Stimulated activated CD8-positive, alpha-beta memory T cell treated with anti-CD3 and anti-CD28 coated beads, Interleukin-4, amount 100 ng/mL, for 4 hours (primary cell): Measurements from ENCODE around the gene AFAP1L1.

Experiments used
- DNase-seq, 2 donors: peaks; one replicate each; pipeline ENCODE4 v3.0.0-alpha.2; 2020; ENCODE audit warnings: low read depth in 2 of 2, low spot score in 1 of 2

Gene AFAP1L1

DNA sequence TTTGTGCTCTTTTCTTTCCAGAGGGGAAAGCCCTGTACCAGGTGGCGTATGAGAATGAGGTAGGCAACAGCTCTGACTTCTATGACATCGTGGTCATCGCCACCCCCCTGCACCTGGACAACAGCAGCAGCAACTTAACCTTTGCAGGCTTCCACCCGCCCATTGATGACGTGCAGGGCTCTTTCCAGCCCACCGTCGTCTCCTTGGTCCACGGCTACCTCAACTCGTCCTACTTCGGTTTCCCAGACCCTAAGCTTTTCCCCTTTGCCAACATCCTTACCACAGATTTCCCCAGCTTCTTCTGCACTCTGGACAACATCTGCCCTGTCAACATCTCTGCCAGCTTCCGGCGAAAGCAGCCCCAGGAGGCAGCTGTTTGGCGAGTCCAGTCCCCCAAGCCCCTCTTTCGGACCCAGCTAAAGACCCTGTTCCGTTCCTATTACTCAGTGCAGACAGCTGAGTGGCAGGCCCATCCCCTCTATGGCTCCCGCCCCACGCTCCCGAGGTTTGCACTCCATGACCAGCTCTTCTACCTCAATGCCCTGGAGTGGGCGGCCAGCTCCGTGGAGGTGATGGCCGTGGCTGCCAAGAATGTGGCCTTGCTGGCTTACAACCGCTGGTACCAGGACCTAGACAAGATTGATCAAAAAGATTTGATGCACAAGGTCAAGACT, 96.5 kb downstream of the AFAP1L1 start:
- DNase-seq: no peak

DNA sequence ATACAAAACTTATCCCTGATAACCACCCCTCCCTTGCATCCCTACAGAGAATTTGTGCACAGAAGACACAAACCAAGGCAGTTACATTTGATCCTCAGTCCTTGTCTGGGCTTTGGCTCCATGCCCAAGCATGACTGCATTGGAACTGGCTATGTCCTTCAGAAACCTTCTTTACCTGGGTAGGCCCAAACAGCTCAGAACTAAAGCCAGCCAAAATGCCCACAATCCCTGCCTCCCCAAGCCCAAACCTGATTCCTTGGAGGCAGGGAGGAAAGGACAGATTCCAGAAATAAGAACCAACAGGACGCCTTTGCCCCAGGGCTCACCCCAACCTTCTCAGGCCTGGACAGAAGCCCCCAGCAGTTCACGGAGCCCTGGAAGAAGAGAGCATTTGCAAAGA, 99.2 kb downstream of the AFAP1L1 start:
- DNase-seq: no peak

DNA sequence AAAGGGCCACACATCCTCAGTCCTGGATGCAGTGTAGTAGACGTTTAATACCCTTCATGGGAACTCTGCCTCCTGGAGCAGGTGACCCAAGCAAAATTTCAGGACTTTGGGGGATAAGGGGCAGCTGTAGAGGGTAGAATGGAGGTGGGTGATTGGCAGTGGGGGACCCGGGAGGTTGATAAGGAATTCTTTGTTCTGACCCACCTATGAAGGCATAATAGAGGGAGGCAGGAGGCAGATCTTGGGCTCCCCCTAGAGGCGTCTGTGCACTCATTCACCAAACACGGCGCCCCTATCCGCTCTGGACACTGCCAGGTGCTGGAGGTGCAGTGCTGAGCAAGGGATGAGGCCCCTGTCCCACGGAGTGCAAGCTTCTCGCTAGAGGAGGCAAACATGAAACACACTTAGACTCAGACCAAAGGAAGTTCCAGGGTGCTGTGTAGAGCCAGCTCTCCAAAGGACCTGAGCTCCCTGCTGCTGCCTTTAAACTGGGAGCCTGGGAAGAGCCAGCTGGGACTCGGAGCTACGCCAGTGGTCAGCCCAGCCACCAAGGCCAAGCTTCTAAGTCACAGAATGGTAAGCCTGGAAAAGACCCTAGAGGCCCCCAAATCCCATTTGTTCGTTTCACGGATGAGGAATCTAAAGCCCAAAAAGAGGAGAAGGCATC, 99.8 kb downstream of the AFAP1L1 start:
- DNase-seq: peak; percentile 30 to 34

DNA sequence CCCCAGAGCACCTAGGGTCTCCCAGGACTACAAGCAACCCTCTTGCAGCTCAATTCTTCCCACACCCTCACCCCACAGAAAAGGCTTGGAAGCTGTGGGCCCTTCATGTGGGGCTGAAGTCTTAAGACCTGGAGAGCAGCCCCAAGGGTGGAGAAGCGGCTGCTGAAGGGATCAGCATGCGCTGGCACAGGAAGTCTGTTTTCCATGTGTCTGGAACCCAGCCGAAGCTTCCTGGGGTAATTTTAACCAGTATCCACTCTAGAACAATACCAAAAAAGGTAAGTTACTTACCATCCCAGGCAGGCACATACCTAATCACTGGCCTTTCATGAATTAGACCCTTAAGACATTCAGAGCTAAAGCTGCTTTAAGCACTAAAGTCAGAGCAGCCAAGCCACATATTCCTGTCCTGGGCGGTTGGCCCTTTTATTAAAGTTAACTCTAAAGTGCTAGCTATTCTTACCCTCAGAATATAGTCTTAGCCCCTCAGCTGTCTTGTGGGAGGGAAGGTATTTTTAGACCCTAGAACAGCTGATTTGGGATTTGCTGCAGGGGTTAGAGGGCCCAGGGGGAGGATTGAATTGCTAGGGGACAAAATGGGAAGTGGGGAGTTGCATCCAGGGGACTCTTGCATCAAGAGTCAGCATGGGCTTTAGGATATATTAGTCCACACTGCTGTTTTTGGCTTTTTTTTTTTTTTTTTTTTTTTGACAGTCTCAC, 100.6 kb downstream of the AFAP1L1 start:
- no peak for DNase-seq

DNA sequence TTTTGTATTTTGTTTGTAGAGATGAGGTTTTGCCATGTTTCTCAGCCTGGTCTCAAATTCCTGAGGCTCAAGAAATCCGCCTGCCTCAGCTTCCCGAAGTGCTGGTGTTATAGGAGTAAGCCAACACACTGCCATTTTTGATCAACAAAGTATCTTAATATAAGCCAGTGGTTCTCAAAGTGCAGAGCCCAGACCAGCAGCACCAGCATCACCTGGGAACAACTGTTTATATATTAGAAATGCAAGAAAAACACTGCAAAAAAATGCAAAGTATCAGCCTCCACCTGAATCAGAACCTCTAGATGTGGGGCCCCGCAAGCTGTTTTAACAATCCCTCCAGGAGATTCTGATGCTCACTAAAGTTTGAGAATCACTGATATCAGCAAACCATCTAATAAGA, 101.3 kb downstream of the AFAP1L1 start:
- DNase-seq: no peak

DNA sequence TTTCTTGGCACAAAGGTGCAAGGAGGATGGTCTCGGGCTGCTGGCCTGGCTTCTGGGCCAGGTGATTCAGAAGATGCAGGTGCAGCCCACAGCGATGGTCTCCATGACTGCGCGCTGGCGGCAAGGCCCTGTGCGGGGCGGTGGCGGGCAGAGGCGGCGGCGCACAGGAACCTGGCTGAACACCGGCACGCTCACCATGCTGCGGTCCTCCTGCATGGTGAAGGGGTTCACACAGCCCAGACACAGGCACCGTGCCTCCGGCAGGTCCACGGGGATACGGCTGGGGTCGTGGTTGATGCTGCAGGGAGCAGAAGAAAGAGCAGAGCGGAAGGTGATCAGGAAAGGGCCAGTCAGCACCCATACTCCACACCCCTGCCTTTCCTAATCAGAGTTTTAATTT, 102.6 kb downstream of the AFAP1L1 start:
- no peak for DNase-seq

DNA sequence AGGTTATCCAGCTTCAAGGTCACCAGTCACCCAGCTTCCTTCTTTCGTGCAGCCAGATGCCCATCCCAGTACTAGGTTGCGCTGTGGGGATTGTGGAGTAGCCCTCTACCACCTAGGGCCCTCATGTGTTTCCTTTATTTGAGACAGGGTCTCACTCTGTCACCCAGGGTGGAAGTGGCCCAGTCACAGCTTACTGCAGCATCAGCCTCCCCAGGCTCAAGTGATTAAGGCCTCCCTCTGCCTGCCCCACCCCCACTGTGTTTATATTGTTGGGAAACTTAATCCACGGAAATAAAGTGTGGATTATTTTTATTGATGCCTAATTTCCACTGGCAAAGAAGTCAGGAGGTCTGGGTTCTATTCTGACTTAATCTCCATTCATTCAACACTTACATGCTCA, 103.1 kb downstream of the AFAP1L1 start:
- DNase-seq: no peak

DNA sequence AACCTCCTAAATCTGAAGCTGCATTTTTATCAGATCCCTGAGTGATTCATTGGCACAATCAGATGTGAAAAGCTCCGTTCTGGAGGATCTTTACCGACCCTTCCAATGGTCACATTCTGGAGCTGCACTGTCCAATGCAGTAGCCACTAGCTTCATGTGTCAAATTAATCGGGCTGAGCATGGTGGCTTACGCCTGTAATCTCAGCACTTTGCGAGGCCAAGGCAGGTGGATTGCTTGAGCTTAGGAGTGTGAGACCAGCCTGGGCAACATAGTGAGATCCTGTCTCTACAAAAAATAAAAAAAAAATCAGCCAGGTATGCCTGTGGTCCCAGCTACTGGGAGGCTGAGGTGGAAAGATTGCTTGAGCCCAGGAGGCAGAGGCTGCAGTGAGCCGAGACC, 103.8 kb downstream of the AFAP1L1 start:
- DNase-seq: no peak

DNA sequence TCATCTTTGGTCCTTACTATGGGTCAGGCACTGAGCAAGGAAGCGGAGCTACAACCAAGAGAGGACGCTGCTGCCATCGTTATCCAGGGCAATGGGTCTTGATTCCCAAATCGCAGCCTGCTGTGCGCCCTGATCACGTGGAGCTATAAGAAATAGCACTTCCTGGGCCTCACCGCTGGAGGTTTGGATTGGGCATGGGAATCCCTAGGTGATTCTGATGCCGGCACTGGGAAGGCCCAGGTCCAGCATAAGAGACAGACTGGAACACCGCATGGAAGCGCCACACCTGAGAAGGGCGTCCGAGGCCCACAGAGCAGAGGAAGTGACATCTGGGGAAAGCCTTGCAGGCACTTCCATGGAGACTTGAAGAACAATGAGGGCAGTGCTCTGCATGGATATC, 104.4 kb downstream of the AFAP1L1 start:
- no peak for DNase-seq

DNA sequence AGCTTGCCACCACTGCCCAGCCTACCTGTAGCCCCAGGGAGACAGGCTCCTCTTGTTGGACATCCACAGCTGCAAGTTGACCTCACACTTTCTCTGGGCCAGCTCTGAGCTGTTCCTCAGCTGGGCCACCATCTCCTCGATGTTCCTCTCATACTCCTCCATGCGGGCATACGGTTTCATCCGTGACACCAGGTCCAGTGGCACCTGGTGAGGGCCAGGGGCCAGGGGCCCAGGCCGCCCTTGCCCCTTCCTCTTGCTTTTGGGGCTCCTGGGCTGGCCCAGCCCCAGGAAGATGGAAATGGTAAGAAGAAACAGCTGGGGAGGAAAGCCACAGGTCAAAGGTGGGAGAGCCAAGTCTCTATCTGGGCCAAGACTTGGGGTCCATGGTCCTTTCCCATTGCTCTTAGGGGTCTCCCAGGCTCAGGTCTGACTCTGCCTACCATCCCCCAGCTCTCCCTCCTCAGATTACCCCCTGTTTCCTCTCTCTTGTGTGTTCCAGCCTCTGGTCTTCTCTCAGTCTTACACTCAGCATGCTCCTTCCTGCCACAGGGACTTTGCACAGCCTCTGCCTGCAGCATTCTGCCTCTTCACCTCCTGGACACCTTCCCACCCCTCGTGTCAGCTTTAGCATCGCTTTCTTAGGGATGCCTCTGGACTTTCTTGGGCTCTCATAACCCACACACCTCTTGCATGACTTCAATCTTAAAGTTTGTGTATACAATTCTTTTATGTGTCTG, 105.2 kb downstream of the AFAP1L1 start:
- DNase-seq: no peak

DNA sequence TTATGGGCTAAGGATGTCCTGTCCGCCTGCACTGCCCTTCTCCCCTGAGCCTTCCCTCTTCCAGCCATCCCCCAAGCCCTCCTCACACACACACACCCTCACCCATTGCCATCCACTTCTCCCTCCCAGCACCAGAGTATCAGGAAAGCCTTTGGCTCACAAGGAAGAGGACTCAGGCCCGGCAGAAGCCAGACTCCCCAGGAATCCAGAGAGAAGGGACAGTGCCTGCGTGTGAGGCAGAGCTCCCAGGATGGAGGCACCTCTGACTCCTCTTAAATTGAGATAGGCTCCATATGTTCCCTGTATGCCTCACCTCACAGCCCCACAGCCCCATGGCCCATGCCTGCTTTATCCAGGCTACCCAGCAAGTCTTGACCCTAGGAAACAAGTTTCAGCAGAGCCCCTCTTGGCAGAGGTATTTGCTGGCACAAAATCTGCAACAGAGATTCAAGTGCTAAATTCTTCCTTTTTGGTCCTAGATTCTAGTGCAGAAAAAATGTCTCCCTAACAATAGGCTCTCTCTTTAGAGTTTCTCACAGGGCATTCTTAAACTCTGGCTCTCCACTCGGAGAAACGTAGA, 106.7 kb downstream of the AFAP1L1 start:
- no peak for DNase-seq

DNA sequence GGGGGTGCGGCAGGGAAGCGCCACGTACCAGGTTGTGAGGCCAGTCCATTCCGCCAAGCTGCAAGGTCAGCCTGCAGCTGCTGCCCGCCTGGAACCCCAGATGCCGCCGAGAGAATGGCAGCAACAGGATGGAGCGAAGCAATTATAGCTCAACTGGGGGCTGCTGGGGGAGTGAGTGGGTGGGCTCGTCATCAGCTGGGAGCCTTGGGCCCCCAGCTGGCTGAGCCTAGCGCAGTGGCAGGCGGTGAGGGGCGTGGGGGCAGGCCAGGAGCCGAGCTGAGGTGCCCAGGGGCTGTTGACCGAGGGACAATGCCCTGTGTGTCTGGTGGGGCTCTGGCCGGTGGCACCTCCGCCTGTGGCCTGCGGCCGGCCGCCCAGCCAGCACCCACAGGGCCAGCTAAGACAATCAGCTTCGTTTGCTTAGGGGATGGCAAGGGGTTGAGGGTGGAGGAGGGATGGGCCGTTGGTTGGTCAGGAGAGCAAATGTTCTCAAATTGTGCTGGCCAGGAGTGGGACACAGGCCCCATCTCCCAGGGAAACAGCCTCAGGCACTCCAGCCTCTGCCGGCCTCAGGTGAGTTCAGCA, 107.6 kb downstream of the AFAP1L1 start, which contains the start of gene IL17B:
Gene IL17B (minus strand): TSS at position 116 of the 585 bp plus-strand sequence. CDS start 67 bp downstream, at position 49.
- DNase-seq: no peak

DNA sequence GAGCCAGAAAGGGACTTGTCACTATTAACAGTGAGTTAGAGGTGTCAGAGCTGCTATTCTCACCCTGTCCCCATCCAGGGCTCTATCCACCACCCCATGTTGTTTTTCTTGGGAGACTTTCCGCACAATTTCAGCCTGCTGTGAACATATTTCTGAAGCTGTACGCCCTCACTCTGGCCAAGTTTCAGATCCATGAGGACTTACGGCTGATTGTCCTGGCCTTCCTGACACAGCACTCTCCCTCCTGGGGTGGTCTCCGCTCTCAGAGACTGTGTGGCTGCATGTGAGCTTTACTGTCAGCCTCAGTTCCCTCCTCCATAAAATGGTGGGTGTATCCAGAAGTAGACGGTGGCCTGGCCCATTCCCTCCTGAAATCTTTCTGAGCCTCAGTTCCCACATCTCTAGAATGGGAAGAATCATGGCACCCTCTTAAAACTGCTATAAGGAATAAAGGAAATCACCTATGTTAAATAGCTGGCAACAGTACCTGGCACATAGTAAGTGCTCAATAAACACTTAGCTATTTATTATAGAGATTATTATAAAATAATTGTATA, 108.2 kb downstream of the AFAP1L1 start:
- no peak for DNase-seq

DNA sequence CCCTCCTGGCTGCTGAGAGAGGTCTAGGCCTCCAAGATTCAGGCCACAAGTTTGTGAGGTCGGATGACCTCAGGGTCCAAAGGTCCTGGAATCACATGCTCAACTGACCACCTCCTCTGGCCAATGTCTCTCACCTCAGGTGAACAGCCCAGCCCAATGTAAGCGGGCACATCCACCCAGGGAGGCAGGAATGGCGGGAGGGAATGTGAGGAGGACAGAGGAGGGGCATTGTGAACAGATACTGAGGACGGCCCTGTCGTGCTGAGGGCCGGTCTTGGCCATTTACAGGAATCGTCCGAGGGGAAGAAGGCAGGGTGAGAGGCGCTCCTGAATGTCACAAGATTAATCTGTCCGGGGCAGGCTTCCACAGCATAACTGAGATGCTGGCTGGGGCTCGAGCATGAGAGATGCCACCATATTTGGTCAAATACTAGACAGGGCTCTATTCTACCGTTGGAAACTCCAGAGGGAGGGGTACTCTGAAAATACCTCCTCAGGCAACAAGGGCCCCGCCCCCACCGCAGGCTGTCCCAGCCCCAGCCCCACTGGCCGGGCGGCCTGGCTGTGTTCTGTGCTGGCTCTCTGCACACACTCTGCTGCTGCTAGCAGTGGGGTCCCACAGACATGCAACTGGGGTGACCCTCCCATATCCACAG, 108.9 kb downstream of the AFAP1L1 start:
- no peak for DNase-seq

DNA sequence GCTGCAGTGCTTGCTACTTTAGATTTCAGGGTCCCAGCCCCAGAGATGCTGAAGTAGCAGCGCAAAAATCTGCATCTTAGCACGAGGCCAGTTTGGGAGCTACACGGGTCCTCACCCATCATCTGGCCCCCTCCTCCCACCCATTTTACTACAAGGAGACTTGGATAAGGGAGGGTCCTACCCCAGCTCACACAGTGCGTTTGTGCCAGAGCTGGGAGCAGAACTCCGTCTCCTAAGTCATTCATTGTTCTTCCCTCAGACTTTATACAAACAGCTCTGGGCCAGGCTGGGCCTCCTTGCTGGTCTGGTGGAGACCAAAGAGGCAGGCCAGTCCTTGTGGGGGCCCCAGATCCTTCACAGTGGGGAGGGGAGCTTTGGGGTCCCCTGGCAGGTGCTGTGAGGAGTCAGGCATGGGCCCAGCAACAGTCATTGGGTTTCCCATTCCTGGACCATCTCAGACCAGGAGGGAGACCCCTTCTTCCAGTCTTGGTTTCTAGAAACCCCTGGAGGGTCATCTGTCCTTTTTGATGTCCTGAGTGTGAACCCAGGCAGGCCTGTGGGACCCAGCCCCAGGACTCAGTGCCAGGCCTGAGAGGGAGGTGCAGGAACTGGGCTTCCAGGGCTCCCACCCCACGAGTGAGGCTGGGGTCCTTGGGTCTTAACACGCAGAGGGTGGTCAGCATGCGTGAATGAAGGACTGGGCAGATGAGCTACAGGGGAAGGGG, 109.8 kb downstream of the AFAP1L1 start:
- DNase-seq: no peak

DNA sequence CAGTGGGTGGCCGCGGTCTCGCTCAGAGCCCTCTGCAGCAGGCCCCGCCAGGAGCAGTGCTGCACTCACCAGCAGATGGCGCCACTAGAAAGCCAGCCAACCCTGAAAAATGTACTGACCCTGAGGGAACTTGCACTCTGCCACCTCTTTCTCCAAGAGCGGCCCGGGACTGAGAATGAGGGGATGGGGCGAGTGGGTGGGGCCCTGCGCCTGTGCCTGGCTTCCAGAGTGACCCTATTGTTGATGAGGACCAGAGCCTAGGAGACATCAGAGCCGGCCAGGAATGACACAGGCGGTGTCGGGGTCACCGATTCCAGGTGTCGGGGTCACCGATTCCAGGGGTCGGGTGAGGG, 110.3 kb downstream of the AFAP1L1 start:
- peak; percentile 51 to 54 for DNase-seq

DNA sequence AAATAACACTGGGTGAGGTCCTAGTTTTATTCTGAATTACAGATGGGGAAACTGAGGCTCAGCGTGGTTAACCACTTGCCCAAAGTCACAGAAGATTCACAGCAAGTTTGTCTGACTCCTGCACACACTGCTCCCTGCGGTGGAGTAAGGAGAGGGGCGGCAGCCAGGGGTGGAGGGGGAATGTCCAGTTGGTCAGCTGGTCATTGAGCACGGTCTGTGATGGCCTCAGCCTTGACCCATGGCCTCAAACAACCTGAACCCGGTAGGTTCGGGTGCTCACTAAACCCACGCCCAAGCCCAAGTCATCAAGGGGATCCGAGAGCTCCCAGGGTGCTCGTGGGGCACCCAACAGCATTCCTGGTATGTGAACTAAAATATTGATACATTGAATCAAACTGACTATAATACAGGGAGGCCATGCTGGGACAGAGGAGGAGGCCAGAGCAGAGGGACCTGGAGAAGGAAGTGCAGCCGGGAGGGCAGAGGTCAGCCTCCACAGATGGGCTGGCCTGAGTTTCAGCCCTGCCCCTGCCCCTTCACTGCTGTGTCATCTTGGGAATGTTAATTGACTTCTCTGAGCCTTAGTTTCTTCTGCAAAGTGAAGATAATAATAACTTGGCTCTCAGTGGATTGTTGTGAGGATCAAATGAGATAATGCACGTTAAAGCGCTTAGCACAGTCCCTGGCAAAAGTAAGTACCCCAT, 111.0 kb downstream of the AFAP1L1 start:
- no peak for DNase-seq

DNA sequence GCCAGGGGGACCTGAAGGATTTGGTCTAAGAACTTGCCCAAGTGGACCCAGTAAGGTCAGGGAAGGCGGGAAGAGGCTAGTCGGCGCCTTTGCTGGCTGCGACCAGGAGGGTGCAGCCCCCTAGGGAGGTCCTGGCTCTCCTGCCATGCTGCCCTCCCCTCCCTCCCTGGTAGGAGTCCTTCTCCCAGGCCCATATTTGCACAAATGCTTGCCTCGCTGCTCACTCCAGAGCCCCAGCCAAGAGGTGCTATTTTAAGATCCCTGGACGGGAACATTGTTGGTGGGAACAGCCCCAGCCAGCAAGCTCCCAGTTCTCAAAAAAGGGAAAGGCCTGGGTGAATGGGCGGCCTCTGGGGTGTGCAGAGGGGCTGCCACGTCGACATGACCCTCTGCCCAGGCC, 111.7 kb downstream of the AFAP1L1 start:
- DNase-seq: no peak

DNA sequence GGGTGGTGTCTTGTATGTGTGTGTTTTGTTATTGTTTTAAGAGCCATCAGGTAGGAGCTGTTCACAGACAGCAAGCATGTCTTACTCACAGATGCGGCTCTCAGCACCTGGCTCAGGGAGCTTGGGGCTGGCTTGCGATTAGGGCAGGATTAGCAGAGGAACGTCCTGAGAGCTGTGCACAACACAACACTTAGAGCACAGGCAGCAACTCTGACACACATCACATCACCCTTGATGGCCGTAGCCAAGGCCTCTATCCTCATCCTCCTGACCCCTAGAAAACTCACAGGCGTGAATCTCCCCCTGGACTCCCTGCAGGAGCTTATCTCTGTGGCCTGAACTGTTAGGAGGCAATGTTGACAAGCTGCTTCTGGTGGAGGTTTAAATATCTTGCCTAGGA, 114.5 kb downstream of the AFAP1L1 start:
- DNase-seq: no peak
